Muscle of arm (tissue), 12 donors: ENCODE data around the gene PLAGL2. TPM values are rescaled to one million over a fixed set of nuclear protein-coding genes. Genes with fewer than 3 reads are reported as not detected.
A peak's percentile ranks its signal among the peaks of the same experiment; 100 is the strongest.
"Not testable (repeated sequence)": the region's sequence is repeated elsewhere in the genome, so short reads cannot be mapped to it uniquely, and the experiment has no call there.

Experiments
- DNase-seq: peaks from one replicate; pipeline ENCODE4 v3.0.0-alpha.2; 2013
- polyA plus RNA-seq, 12 donors: library from polyadenylated mRNA; unstranded; fragments of 120-200 nt; gene quantifications; one replicate each; pipeline ENCODE4 v1.2.1, GENCODE V29; 2013; ENCODE audit not compliant: insufficient read length in 12 of 12

PLAGL2 gene
- polyA plus RNA-seq, 12 donors, result 10.0 to 37.1 (median 13.4) TPM; not detected in 1

- peak; percentile 41 for DNase-seq
Measured at GRCh38 chr20:32189691-32190615, 17.6 kb downstream of the PLAGL2 start.

GRCh38 chr20:32189123-32189410, 18.5 kb downstream of the PLAGL2 start:
- no peak for DNase-seq

DNA sequence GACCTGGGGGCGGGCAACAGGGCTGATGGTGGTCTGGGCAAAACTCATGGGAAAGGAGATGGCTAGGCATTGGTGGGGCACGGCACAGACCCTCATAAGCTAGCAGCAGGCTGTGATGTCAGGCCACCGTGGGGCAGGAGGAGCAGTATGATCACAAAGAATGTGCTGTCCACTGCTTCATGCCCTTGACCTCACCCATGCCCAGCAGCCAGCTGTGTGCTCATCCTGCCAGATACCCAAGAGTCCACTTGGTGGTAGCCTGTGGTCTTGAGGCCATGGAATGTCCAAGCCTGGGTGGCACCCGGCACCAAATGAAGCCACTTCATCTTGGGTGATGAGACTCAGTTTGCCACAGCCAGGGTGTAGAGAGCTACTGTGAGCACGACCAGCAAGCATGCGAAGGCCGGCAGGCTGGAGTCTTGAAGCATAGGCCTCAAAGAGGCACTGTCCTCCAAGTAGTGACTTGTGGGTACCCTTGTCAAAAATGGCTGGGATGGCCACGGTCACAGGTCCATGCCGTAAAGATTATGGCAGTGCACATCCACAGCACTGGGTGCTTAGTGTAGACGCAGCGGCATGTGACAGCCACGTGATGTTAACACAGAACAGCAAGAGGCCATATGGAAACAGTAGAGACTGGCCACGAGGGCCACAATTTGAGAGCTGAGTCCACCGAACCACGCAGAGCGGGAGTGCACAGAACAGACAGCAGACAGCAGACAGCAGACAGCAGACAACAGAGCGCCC, 19.0 kb downstream of the PLAGL2 start:
- DNase-seq, result no peak

DNA sequence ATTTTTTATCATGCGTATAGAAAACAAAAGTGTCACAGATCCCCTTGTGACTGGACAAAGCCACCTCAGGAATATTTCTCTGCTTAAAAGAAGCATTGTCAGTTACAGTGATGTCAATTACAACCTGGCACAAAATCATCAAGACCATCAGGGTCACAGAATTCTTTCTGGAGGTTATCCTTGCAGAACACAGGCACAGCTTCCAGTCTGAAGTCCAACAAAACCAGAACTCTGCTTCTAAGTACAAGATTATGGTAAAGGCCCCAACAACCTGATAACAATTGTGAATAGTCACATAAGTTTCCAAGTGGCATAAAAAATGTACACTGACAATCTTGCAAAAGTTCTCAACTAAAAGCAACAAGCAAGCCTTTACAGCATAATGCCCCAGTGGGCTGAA, 21.0 kb downstream of the PLAGL2 start:
- no peak for DNase-seq

- no peak for DNase-seq
Measured at GRCh38 chr20:32184961-32185603, 22.5 kb downstream of the PLAGL2 start.

GRCh38 chr20:32183947-32184635, 23.5 kb downstream of the PLAGL2 start:
- DNase-seq, result no peak

DNA sequence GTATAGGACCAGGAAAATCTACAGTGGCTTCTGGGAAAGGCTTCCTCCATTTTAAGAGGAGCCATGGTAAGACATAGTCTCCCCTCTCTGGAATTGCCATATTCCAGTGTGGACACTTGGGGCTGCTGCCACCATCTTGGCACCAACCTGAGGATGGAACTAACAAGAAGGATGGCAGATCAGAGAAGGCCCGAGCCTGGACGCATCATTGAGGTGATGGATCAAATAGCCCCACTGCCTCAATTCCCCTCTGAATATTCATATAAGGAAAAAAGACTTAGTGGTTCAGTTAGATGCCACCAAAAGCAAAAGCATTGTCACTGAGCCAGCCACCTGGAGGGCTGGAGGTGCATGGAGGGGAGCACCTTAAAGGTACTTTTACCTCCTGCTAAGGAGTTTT, 25.9 kb downstream of the PLAGL2 start:
- DNase-seq, result no peak

DNA sequence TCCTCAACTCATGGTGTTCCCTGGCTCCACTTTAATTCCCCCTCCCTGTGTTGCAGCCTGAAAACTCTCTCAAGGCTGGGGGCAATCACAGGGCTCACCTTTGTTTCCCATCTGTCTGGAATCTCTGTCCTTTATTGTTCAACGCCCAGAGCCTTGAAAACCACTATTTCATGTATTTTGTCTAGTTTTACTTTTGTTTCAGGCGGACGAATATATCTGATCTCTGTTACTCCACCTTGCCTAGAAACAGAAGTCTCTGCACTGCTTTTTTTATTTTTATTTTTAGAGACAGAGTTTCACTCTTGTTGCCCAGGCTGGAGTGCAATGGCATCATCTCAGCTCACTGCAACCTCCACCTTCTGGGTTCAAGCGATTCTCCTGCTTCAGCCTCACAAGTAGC, 27.6 kb downstream of the PLAGL2 start:
- DNase-seq, result no peak

- no peak for DNase-seq
Measured at GRCh38 chr20:32179515-32179914, 28.0 kb downstream of the PLAGL2 start.

- not testable (repeated sequence) for DNase-seq
Measured at GRCh38 chr20:32177696-32178095, 29.8 kb downstream of the PLAGL2 start.

DNA sequence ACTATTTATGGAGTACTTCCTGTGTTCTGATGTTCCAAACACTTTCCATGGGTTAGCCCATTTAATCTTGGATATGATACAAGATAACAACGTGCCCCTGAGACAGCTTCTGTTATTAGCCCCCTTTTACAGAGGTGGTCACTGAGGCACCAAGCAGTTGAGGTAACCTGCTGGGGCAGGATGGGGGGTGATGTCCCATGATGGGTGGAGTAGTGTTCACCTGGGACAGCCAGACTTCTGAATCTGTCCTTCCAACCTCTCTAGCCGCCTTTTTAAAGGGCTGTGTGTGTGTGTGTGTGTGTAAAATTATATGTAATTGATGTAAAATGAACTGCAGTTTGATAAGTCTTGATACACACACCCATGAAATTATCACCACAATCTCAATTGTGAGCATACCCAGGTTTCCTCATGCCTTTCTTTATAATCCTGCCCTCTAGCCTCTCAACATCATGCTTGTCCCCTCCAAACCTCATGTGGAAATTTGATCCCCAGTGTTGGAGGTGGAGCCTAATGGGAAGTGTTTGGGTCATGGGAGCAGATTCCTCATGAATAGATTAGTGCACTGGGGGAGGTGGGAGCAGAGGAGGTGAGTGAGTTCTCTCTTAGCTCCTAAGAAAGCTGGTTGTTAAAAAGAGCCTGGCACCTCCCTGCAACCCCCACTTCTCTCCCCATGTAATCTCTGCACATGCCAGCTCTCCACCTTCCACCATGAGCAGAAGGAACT, 39.2 kb downstream of the PLAGL2 start:
- no peak for DNase-seq

- no peak for DNase-seq
Measured at GRCh38 chr20:32167552-32167951, 40.0 kb downstream of the PLAGL2 start.

DNA sequence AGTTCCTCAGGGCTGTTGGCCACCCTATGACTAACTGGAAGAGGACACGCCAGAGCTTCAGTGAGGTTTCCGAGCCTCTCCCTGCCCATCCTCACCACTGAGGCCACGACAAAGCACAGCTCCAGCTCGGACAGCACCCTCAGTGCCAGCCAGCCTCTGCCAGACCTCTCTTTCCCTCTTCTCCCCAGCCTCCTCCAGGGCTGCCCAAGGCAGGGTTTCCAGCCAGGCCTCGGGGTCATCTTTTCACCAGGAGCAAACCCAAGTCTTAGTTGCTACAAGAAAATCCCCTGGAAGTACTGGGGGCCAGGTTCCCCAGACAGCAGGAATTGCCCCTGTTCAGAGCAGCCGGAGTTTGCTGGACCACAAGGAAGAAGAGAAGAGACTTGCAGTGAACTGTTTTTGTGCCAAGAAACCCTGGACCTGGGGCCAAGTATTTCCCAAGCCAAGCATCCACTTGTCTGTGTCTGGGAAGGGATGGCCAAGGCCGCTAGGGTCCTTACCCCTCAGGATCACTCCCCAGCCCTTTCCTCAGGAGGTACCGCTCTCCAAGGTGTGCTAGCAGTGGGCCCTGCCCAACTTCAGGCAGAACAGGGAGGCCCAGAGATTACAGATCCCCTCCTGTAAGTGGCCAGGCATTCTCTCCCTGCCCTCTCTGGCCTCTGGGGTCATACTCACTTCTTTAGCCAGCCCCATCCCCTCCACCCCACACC, 41.6 kb downstream of the PLAGL2 start:
- DNase-seq, result no peak

DNA sequence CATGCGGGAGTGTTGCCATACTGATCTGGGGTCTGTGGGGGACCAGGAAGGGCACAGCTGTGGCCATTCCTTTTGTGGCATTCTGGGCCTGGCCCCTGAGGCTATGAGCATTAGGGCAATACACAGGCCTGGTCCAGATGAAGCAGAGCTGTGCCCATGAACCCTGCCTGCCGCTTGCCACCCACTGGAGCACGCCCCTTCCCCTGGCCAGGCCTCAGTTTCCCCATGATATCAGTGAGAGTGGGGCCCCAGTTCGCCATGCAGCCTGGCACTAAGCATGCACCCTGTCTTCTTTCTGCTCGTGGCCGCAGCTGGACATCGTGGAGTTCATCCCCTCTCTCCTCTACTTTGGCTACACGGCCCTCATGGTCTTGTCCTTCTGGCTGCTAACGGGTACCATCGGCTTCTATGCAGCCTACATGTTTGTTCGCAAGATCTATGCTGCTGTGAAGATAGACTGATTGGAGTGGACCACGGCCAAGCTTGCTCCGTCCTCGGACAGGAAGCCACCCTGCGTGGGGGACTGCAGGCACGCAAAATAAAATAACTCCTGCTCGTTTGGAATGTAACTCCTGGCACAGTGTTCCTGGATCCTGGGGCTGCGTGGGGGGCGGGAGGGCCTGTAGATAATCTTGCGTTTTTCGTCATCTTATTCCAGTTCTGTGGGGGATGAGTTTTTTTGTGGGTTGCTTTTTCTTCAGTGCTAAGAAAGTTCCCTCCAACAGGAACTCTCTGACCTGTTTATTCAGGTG, 42.4 kb downstream of the PLAGL2 start:
- no peak for DNase-seq

GRCh38 chr20:32163951-32164350, 43.6 kb downstream of the PLAGL2 start:
- no peak for DNase-seq

GRCh38 chr20:32162351-32162750, 45.2 kb downstream of the PLAGL2 start:
- no peak for DNase-seq

GRCh38 chr20:32160341-32160740, 47.2 kb downstream of the PLAGL2 start:
- no peak for DNase-seq

DNA sequence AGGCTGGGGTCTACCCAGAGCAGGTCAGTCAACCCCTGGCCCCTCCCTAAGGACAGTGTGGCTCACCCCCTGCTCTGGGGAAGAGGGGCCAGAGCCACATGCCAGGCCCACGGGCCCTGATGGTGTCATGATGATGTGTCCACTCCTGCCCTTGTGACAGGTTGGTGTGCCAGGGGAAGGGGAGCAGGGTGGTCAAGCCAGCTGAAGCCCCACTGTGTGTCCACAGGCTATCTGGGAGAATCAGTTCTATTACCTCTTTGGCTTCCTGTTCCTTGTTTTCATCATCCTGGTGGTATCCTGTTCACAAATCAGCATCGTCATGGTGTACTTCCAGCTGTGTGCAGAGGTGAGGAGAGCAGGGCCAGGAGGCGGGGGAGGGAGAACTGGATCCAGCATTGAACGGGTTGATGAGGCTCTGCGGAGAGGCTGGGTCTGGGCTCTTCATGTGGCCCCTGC, 47.7 kb downstream of the PLAGL2 start:
- DNase-seq, result no peak

- DNase-seq, result no peak
Measured at GRCh38 chr20:32158943-32159660, 48.4 kb downstream of the PLAGL2 start.
